Inflammatory macrophage treated with lipopolysaccharide for 4 hours (primary cell): ENCODE data around the gene SPRED2.

ENCODE experiments used
- DNase-seq: peaks from one replicate; pipeline ENCODE4 v3.0.0-alpha.2; 2020

The SPRED2 gene

GRCh38 chr2:65265671-65266045 is 166.7 kb downstream of the SPRED2 start:
- no peak for DNase-seq

GRCh38 chr2:65264821-65265670 is 167.4 kb downstream of the SPRED2 start:
- peak; percentile 41 for DNase-seq

GRCh38 chr2:65263986-65264385 is 168.4 kb downstream of the SPRED2 start:
- DNase-seq: no peak

- no peak for DNase-seq
Measured at GRCh38 chr2:65263262-65263661, 169.1 kb downstream of the SPRED2 start.

- DNase-seq: no peak
Measured at GRCh38 chr2:65261676-65262075, 170.7 kb downstream of the SPRED2 start.
